Natural killer cell treated with Interleukin-12 subunit alpha and Interleukin-12 subunit beta and Interleukin-15 and Interleukin-18, amount 100 ng/mL, for 72 hours (primary cell): ENCODE measurements around the gene PHACTR3. TPM values are rescaled to one million over a fixed set of nuclear protein-coding genes. Genes with fewer than 3 reads are reported as not detected.

Experiments
- ATAC-seq, 2 donors: fragments of 150-1000 bp; cut with Tn5 transposase in 1 of 2; sonication (Bioruptor Pico), chemical (Tn5 transposase) in 1 of 2; 2 replicates each; pipeline ENCODE4 v1.10.0; 2021
- DNase-seq: peaks from one replicate; pipeline ENCODE4 v3.0.0; 2022; ENCODE audit warnings: low spot score
- H3K27ac Mint-ChIP-seq, 2 donors: 1 replicate in 1 of 2; 2 replicates in 1 of 2; pipeline ENCODE4 v1.8.0; 2022; ENCODE audit warnings: mixed read lengths in 2 of 2, mild to moderate bottlenecking in 1 of 2, moderate library complexity in 1 of 2
- H3K27me3 Mint-ChIP-seq, 2 donors: 1 replicate in 1 of 2; 2 replicates in 1 of 2; pipeline ENCODE4 v1.8.0; 2022; ENCODE audit warnings: mixed read lengths in 2 of 2
- H3K36me3 Mint-ChIP-seq: one replicate; pipeline ENCODE4 v1.8.0; 2022; ENCODE audit warnings: mixed read lengths
- H3K4me1 Mint-ChIP-seq, 2 donors: 1 replicate in 1 of 2; 2 replicates in 1 of 2; pipeline ENCODE4 v1.8.0; 2022; ENCODE audit warnings: low read depth in 2 of 2, mixed read lengths in 2 of 2, mild to moderate bottlenecking in 1 of 2
- H3K4me3 Mint-ChIP-seq: one replicate; pipeline ENCODE4 v1.8.0; 2022; ENCODE audit warnings: mixed read lengths
- H3K9me3 Mint-ChIP-seq: 2 replicates; pipeline ENCODE4 v1.8.0; 2022; ENCODE audit warnings: mixed read lengths
- total RNA-seq, 2 donors: library from RNA; stranded (reverse); gene quantifications; one replicate each; pipeline ENCODE4 v1.2.3, GENCODE V29; 2022

PHACTR3 gene
- total RNA-seq, 2 donors from 2014 or later, result not detected

GRCh38 chr20:59673288-59673997 lies 69.1 kb downstream of the PHACTR3 start:
- Mint-ChIP-seq H3K9me3 (no peaks in the 10 kb centered on the region), H3K36me3 (no peaks in the 10 kb centered on the region), H3K4me3 (no peak overlapping the region), H3K27ac (no peak overlapping the region), H3K27me3 (peaks cover 18 to 27% of the 10 kb centered on the region in 2 donors), H3K4me1 (no peaks in the 10 kb centered on the region)
- DNase-seq (no peak), ATAC-seq (peak in 1 of 2 donors; percentile 38)

GRCh38 chr20:59673998-59674445 lies 69.7 kb downstream of the PHACTR3 start:
- no peak overlapping the region for H3K27ac Mint-ChIP-seq
- peaks cover 19 to 31% of the 10 kb centered on the region in 2 donors for H3K27me3 Mint-ChIP-seq
- ATAC-seq (no peak), DNase-seq (no peak)
- H3K4me3 Mint-ChIP-seq, result no peak overlapping the region
- no peaks in the 10 kb centered on the region for H3K36me3 Mint-ChIP-seq
- H3K9me3 Mint-ChIP-seq, result no peaks in the 10 kb centered on the region
- no peaks in the 10 kb centered on the region for H3K4me1 Mint-ChIP-seq

- Mint-ChIP-seq H3K4me1 (no peaks in the 10 kb centered on the region), H3K27me3 (peaks cover 18 to 25% of the 10 kb centered on the region in 2 donors), H3K9me3 (no peaks in the 10 kb centered on the region), H3K27ac (no peak overlapping the region), H3K4me3 (no peak overlapping the region), H3K36me3 (no peaks in the 10 kb centered on the region)
- no peak for ATAC-seq
- no peak for DNase-seq
Measured at GRCh38 chr20:59676126-59676850, 71.9 kb downstream of the PHACTR3 start.

GRCh38 chr20:59676851-59677182 lies 72.5 kb downstream of the PHACTR3 start:
- peaks cover 18 to 25% of the 10 kb centered on the region in 2 donors for H3K27me3 Mint-ChIP-seq
- H3K4me1 Mint-ChIP-seq, result no peaks in the 10 kb centered on the region
- no peak overlapping the region for H3K4me3 Mint-ChIP-seq
- ATAC-seq, result no peak
- DNase-seq, result no peak
- H3K9me3 Mint-ChIP-seq, result no peaks in the 10 kb centered on the region
- H3K36me3 Mint-ChIP-seq, result no peaks in the 10 kb centered on the region
- no peak overlapping the region for H3K27ac Mint-ChIP-seq

GRCh38 chr20:59677586-59677985 lies 73.2 kb downstream of the PHACTR3 start:
- no peak for DNase-seq
- H3K36me3 Mint-ChIP-seq, result no peaks in the 10 kb centered on the region

GRCh38 chr20:59678288-59678687 lies 73.9 kb downstream of the PHACTR3 start:
- H3K4me3 Mint-ChIP-seq, result no peak overlapping the region
- ATAC-seq (no peak), DNase-seq (no peak)
- H3K9me3 Mint-ChIP-seq, result no peaks in the 10 kb centered on the region
- no peak overlapping the region for H3K27ac Mint-ChIP-seq
- no peaks in the 10 kb centered on the region for H3K4me1 Mint-ChIP-seq
- peaks cover 24 to 32% of the 10 kb centered on the region in 2 donors for H3K27me3 Mint-ChIP-seq
- no peaks in the 10 kb centered on the region for H3K36me3 Mint-ChIP-seq

More at GRCh38 chr20:59677586-59677985, 73.2 kb downstream of the PHACTR3 start:
- Mint-ChIP-seq H3K27me3 (peaks cover 21 to 26% of the 10 kb centered on the region in 2 donors), H3K27ac (no peak overlapping the region), H3K4me3 (no peak overlapping the region), H3K9me3 (no peaks in the 10 kb centered on the region), H3K4me1 (no peaks in the 10 kb centered on the region)
- ATAC-seq, result no peak

GRCh38 chr20:59678951-59679350 lies 74.6 kb downstream of the PHACTR3 start:
- no peak for ATAC-seq
- DNase-seq, result no peak
- H3K27me3 Mint-ChIP-seq, result peaks cover 24 to 32% of the 10 kb centered on the region in 2 donors
- H3K9me3 Mint-ChIP-seq, result no peaks in the 10 kb centered on the region
- no peaks in the 10 kb centered on the region for H3K36me3 Mint-ChIP-seq
- no peaks in the 10 kb centered on the region for H3K4me1 Mint-ChIP-seq
- H3K4me3 Mint-ChIP-seq, result no peak overlapping the region
- H3K27ac Mint-ChIP-seq, result no peak overlapping the region

GRCh38 chr20:59680148-59680650 lies 75.9 kb downstream of the PHACTR3 start:
- ATAC-seq (no peak), DNase-seq (no peak)
- Mint-ChIP-seq H3K36me3 (no peaks in the 10 kb centered on the region), H3K27me3 (peaks cover 24 to 32% of the 10 kb centered on the region in 2 donors), H3K9me3 (no peaks in the 10 kb centered on the region), H3K27ac (no peak overlapping the region), H3K4me1 (no peaks in the 10 kb centered on the region), H3K4me3 (no peak overlapping the region)

- Mint-ChIP-seq H3K36me3 (no peaks in the 10 kb centered on the region), H3K9me3 (no peaks in the 10 kb centered on the region), H3K27me3 (peaks cover 24 to 32% of the 10 kb centered on the region in 2 donors), H3K27ac (no peak overlapping the region), H3K4me3 (no peak overlapping the region), H3K4me1 (no peaks in the 10 kb centered on the region)
- DNase-seq (no peak), ATAC-seq (no peak)
Measured at GRCh38 chr20:59680852-59681251, 76.5 kb downstream of the PHACTR3 start.

- no peak overlapping the region for H3K27ac Mint-ChIP-seq
- H3K9me3 Mint-ChIP-seq, result no peaks in the 10 kb centered on the region
- ATAC-seq (no peak), DNase-seq (no peak)
- no peaks in the 10 kb centered on the region for H3K36me3 Mint-ChIP-seq
- H3K4me3 Mint-ChIP-seq, result no peak overlapping the region
- no peaks in the 10 kb centered on the region for H3K4me1 Mint-ChIP-seq
- H3K27me3 Mint-ChIP-seq, result peaks cover 16 to 19% of the 10 kb centered on the region in 2 donors
Measured at GRCh38 chr20:59682603-59683002, 78.3 kb downstream of the PHACTR3 start.

GRCh38 chr20:59683181-59683580 lies 78.8 kb downstream of the PHACTR3 start:
- H3K9me3 Mint-ChIP-seq, result no peaks in the 10 kb centered on the region
- no peak overlapping the region for H3K27ac Mint-ChIP-seq
- H3K36me3 Mint-ChIP-seq, result no peaks in the 10 kb centered on the region
- H3K27me3 Mint-ChIP-seq, result peaks cover 13 to 15% of the 10 kb centered on the region in 2 donors
- no peak overlapping the region for H3K4me3 Mint-ChIP-seq
- ATAC-seq (no peak), DNase-seq (no peak)
- H3K4me1 Mint-ChIP-seq, result no peaks in the 10 kb centered on the region

- peaks cover 7 to 10% of the 10 kb centered on the region in 2 donors for H3K27me3 Mint-ChIP-seq
- ATAC-seq (peak in 1 of 2 donors; percentile 4), DNase-seq (no peak)
- H3K4me1 Mint-ChIP-seq, result no peaks in the 10 kb centered on the region
- no peaks in the 10 kb centered on the region for H3K9me3 Mint-ChIP-seq
- H3K36me3 Mint-ChIP-seq, result no peaks in the 10 kb centered on the region
- no peak overlapping the region for H3K27ac Mint-ChIP-seq
- H3K4me3 Mint-ChIP-seq, result no peak overlapping the region
Measured at GRCh38 chr20:59684685-59685242, 80.4 kb downstream of the PHACTR3 start.

- no peaks in the 10 kb centered on the region for H3K9me3 Mint-ChIP-seq
- peaks cover 6 to 7% of the 10 kb centered on the region in 2 donors for H3K27me3 Mint-ChIP-seq
- no peak for ATAC-seq
- no peak overlapping the region for H3K4me3 Mint-ChIP-seq
- no peaks in the 10 kb centered on the region for H3K36me3 Mint-ChIP-seq
- no peak overlapping the region for H3K27ac Mint-ChIP-seq
- DNase-seq, result no peak
- H3K4me1 Mint-ChIP-seq, result no peaks in the 10 kb centered on the region
Measured at GRCh38 chr20:59686404-59687346, 82.3 kb downstream of the PHACTR3 start.
